ENCODE measurements around the gene LSM10.

Gene LSM10

GRCh38 chr1:36408479-36408878 is 10.8 kb upstream of the LSM10 start:
- H3K27ac ChIP-seq, result no peak overlapping the region
- no peaks in the 10 kb centered on the region for H3K36me3 ChIP-seq
- no peaks in the 10 kb centered on the region for H3K27me3 ChIP-seq (ENCODE audit: insufficient read depth, low read depth, severe bottlenecking)
- no peak for TF ChIP-seq CTCF (IDR thresholded peaks at IDR 0.05; ENCODE audit: low read depth, low read length)
- no peak overlapping the region for H3K4me3 ChIP-seq (ENCODE audit: low read depth, low read length)
- DNase-seq, result no peak
- no peaks in the 10 kb centered on the region for H3K9me3 ChIP-seq (ENCODE audit: severe bottlenecking)

- Histone ChIP-seq H3K27me3 (ENCODE audit: insufficient read depth, low read depth, severe bottlenecking) (no peaks in the 10 kb centered on the region), H3K36me3 (no peaks in the 10 kb centered on the region), H3K9me3 (ENCODE audit: severe bottlenecking) (no peaks in the 10 kb centered on the region), H3K27ac (no peak overlapping the region), H3K4me3 (ENCODE audit: low read depth, low read length) (no peak overlapping the region)
- no peak for TF ChIP-seq CTCF (IDR thresholded peaks at IDR 0.05; ENCODE audit: low read depth, low read length)
- DNase-seq, result no peak
Observed at GRCh38 chr1:36406440-36406839, 8.7 kb upstream of the LSM10 start.

- Histone ChIP-seq H3K36me3 (no peaks in the 10 kb centered on the region), H3K4me3 (ENCODE audit: low read depth, low read length) (no peak overlapping the region), H3K27ac (no peak overlapping the region), H3K27me3 (ENCODE audit: insufficient read depth, low read depth, severe bottlenecking) (no peaks in the 10 kb centered on the region), H3K9me3 (ENCODE audit: severe bottlenecking) (no peaks in the 10 kb centered on the region)
- DNase-seq, result no peak
- no peak for TF ChIP-seq CTCF (IDR thresholded peaks at IDR 0.05; ENCODE audit: low read depth, low read length)
Observed at GRCh38 chr1:36402504-36402890, 4.8 kb upstream of the LSM10 start.

- H3K9me3 ChIP-seq (ENCODE audit: severe bottlenecking), result no peaks in the 10 kb centered on the region
- DNase-seq, result no peak
- no peak overlapping the region for H3K4me3 ChIP-seq (ENCODE audit: low read depth, low read length)
- H3K36me3 ChIP-seq, result no peaks in the 10 kb centered on the region
- H3K27ac ChIP-seq, result no peak overlapping the region
- TF ChIP-seq CTCF (IDR thresholded peaks at IDR 0.05; ENCODE audit: low read depth, low read length), result no peak
- H3K27me3 ChIP-seq (ENCODE audit: insufficient read depth, low read depth, severe bottlenecking), result no peaks in the 10 kb centered on the region
Observed at GRCh38 chr1:36401602-36402503, 4.1 kb upstream of the LSM10 start.

GRCh38 chr1:36400825-36401601 is 3.3 kb upstream of the LSM10 start:
- DNase-seq, result no peak
- Histone ChIP-seq H3K36me3 (no peaks in the 10 kb centered on the region), H3K27ac (no peak overlapping the region), H3K9me3 (ENCODE audit: severe bottlenecking) (no peaks in the 10 kb centered on the region), H3K27me3 (ENCODE audit: insufficient read depth, low read depth, severe bottlenecking) (no peaks in the 10 kb centered on the region), H3K4me3 (ENCODE audit: low read depth, low read length) (no peak overlapping the region)
- TF ChIP-seq CTCF (IDR thresholded peaks at IDR 0.05; ENCODE audit: low read depth, low read length), result no peak
